ENCODE measurements around the gene UBTD2.
A peak's percentile ranks its signal among the peaks of the same experiment; 100 is the strongest.
"Not testable (repeated sequence)": the region's sequence is repeated elsewhere in the genome, so short reads cannot be mapped to it uniquely, and the experiment has no call there.

Gene UBTD2

GRCh38 chr5:172283020-172283861, at the start of gene UBTD2:
UBTD2 (minus strand) TSS chr5:172283764; CDS start chr5:172283665, 99 bp downstream.
- POLR2A ChIA-PET: interaction anchor here (1.7 kb wide), 1 partner anchor 96 kb away, joined by 5 read pairs; no protein-coding TSS in a partner anchor
- CTCF ChIA-PET: interaction anchor here (0.6 to 4.6 kb wide), 32 partner anchors 10 to 865 kb away, joined by 3 to 37 read pairs (median 4); partner anchors contain the start of gene STK10
- DNase-seq (ENCODE audit: extremely low spot score): peak; percentile 89
- TF ChIP-seq CTCF (IDR thresholded peaks at IDR 0.05; ENCODE audit: control extremely low read depth, extremely low read depth, low read depth, missing control alignments): peak; percentile 60

GRCh38 chr5:172326901-172327300, 43.3 kb upstream of the UBTD2 start:
- POLR2A ChIA-PET; DNase-seq (ENCODE audit: extremely low spot score): not testable (repeated sequence)

GRCh38 chr5:172325452-172325851, 41.9 kb upstream of the UBTD2 start:
- CTCF ChIA-PET: no interaction called here
- TF ChIP-seq CTCF (IDR thresholded peaks at IDR 0.05; ENCODE audit: control extremely low read depth, extremely low read depth, low read depth, missing control alignments): no peak
- DNase-seq (ENCODE audit: extremely low spot score): no peak
- POLR2A ChIA-PET: no interaction called here

More at GRCh38 chr5:172326901-172327300, 43.3 kb upstream of the UBTD2 start:
- CTCF ChIA-PET: interaction anchor here (1.0 kb wide), 1 partner anchor 15 kb away, joined by 4 read pairs; no protein-coding TSS in a partner anchor

- no peak for TF ChIP-seq CTCF (IDR thresholded peaks at IDR 0.05; ENCODE audit: control extremely low read depth, extremely low read depth, low read depth, missing control alignments)
- DNase-seq (ENCODE audit: extremely low spot score): peak; percentile 45
- ChIA-PET CTCF (interaction anchor here (0.9 to 1.8 kb wide), 2 partner anchors 11 to 16 kb away, joined by 3 read pairs; no protein-coding TSS in a partner anchor), POLR2A (no interaction called here)
These were observed 38.7 kb upstream of the UBTD2 start for GRCh38 chr5:172322028-172322965.

GRCh38 chr5:172321593-172321992, 38.0 kb upstream of the UBTD2 start:
- TF ChIP-seq CTCF (IDR thresholded peaks at IDR 0.05; ENCODE audit: control extremely low read depth, extremely low read depth, low read depth, missing control alignments): no peak
- POLR2A ChIA-PET: no interaction called here
- DNase-seq (ENCODE audit: extremely low spot score): no peak
- CTCF ChIA-PET: interaction anchor here (0.9 to 1.8 kb wide), 2 partner anchors 12 to 17 kb away, joined by 3 read pairs; no protein-coding TSS in a partner anchor

- ChIA-PET POLR2A (no interaction called here), CTCF (interaction anchor here (0.8 to 1.6 kb wide), 6 partner anchors 9 to 132 kb away, joined by 3 to 5 read pairs (median 4); partner anchors contain the start of gene STK10)
- DNase-seq (ENCODE audit: extremely low spot score): no peak
- no peak for TF ChIP-seq CTCF (IDR thresholded peaks at IDR 0.05; ENCODE audit: control extremely low read depth, extremely low read depth, low read depth, missing control alignments)
These were observed 36.3 kb upstream of the UBTD2 start for GRCh38 chr5:172319708-172320441.

Data from GM10248 (cell line).